ENCODE measurements around the gene BIVM. TPM values are rescaled to one million over a fixed set of nuclear protein-coding genes. Genes with fewer than 3 reads are reported as not detected.

Gene BIVM
- polyA plus RNA-seq, 3 donors: 0.76 to 1.1 (median 0.81) TPM

GRCh38 chr13:102772042-102772425 is 26.9 kb upstream of the BIVM start:
- peak in 2 of 3 donors; percentile 7 to 11 for DNase-seq
- H3K27ac ChIP-seq (ENCODE audit: low read depth in 1 of 2, low read length in 2 of 2): no peak overlapping the region
- H3K9ac ChIP-seq (ENCODE audit: insufficient read depth, low read length, poor library complexity, severe bottlenecking): no peak overlapping the region
- H3K4me1 ChIP-seq (ENCODE audit: control insufficient read depth in 1 of 2, insufficient read depth in 2 of 2, low read length in 2 of 2): peaks cover 25 to 29% of the 10 kb centered on the region in 2 donors
- H4K20me1 ChIP-seq (ENCODE audit: insufficient read depth, low read length): no peaks in the 10 kb centered on the region
- peak overlapping the region in 1 of 3 experiments; percentile 78 for H3K4me3 ChIP-seq (replicated peaks in 1 of 3; ENCODE audit: low read depth in 2 of 3, low read length in 3 of 3)
- H3K27me3 ChIP-seq (ENCODE audit: control insufficient read depth in 2 of 2, insufficient read depth in 2 of 2, low read length in 2 of 2): no peaks in the 10 kb centered on the region
- intact Hi-C loops (cut with micrococcal nuclease): loop anchor here (5.0 to 10.0 kb wide), 3 partner anchors 75 to 187 kb away; partner anchors contain the start of genes ERCC5 (in 1 of the 2) and TPP2 (in 1 of the 2)
- H3K36me3 ChIP-seq (replicated peaks in 1 of 2; ENCODE audit: control insufficient read depth in 1 of 2, insufficient read depth in 2 of 2, low read length in 2 of 2): peaks cover 0 to 5% of the 10 kb centered on the region in 2 donors
- Mint-ChIP-seq H3K4me3 (peak overlapping the region; percentile 94 to 97), H3K9me3 (no peaks in the 10 kb centered on the region), H3K36me3 (peaks cover 3 to 8% of the 10 kb centered on the region in 2 donors), H3K27me3 (ENCODE audit: low read depth in 3 of 3) (peaks cover 0 to 5% (median 5%) of the 10 kb centered on the region in 3 donors), H3K27ac (peak overlapping the region in 2 of 7 donors; percentile 13 to 30), H3K4me1 (peaks cover 34% of the 10 kb centered on the region)
- H3K79me2 ChIP-seq (ENCODE audit: insufficient read depth, low read length): peaks cover 4% of the 10 kb centered on the region
- peak overlapping the region; percentile 91 for H3K4me2 ChIP-seq (replicated peaks; ENCODE audit: extremely low read depth, low read length, poor library complexity, severe bottlenecking)
- H2AFZ ChIP-seq (ENCODE audit: insufficient read depth, low read depth, low read length, poor library complexity, severe bottlenecking): no peak overlapping the region
- WGBS (ENCODE audit: insufficient coverage): 61% methylated on average over 12 of the region's 16 CpGs
- no peak for TF ChIP-seq CTCF (IDR thresholded peaks at IDR 0.05)
- H3K9me3 ChIP-seq (replicated peaks in 1 of 2; ENCODE audit: control insufficient read depth in 1 of 2, insufficient read depth in 1 of 2, low read length in 2 of 2): no peaks in the 10 kb centered on the region

- intact Hi-C loops (cut with micrococcal nuclease): loop anchor here (5.0 to 10.0 kb wide), 3 partner anchors 74 to 189 kb away; partner anchors contain the start of genes ERCC5 (in 1 of the 2) and TPP2 (in 1 of the 2)
- peak within 1 kb of the TSS; percentile 94 for H2AFZ ChIP-seq (ENCODE audit: insufficient read depth, low read depth, low read length, poor library complexity, severe bottlenecking)
- H3K4me3 ChIP-seq (replicated peaks in 1 of 3; ENCODE audit: low read depth in 2 of 3, low read length in 3 of 3): peak within 1 kb of the TSS; percentile 61 to 81 (median 78)
Measured at GRCh38 chr13:102773441-102774213, 25.3 kb upstream of the BIVM start, which contains the start of gene TEX30. TSS of gene TEX30 (minus strand) at chr13:102773786. CDS start at chr13:102770026, 3,760 bp downstream.

More at GRCh38 chr13:102773441-102774213, 25.3 kb upstream of the BIVM start, which contains the start of gene TEX30:
- H3K9me3 ChIP-seq (replicated peaks in 1 of 2; ENCODE audit: control insufficient read depth in 1 of 2, insufficient read depth in 1 of 2, low read length in 2 of 2): no peaks in the 10 kb centered on the region
- peak within 1 kb of the TSS; percentile 27 to 69 for H3K27ac ChIP-seq (ENCODE audit: low read depth in 1 of 2, low read length in 2 of 2)
- H3K79me2 ChIP-seq (ENCODE audit: insufficient read depth, low read length): peaks cover 4% of the 10 kb centered on the region
- H3K4me2 ChIP-seq (replicated peaks; ENCODE audit: extremely low read depth, low read length, poor library complexity, severe bottlenecking): peak within 1 kb of the TSS; percentile 91
- H3K27ac Mint-ChIP-seq: peak within 1 kb of the TSS; percentile 57 to 93 (median 89)
- H4K20me1 ChIP-seq (ENCODE audit: insufficient read depth, low read length): no peaks in the 10 kb centered on the region
- peak within 1 kb of the TSS; percentile 97 for H3K4me3 Mint-ChIP-seq
- peak; percentile 78 to 83 (median 82) for DNase-seq
- TF ChIP-seq CTCF (IDR thresholded peaks at IDR 0.05): no peak
- peaks cover 0 to 5% (median 5%) of the 10 kb centered on the region in 3 donors for H3K27me3 Mint-ChIP-seq (ENCODE audit: low read depth in 3 of 3)
- peak within 1 kb of the TSS; percentile 80 for H3K9ac ChIP-seq (ENCODE audit: insufficient read depth, low read length, poor library complexity, severe bottlenecking)
- no peaks in the 10 kb centered on the region for H3K36me3 ChIP-seq (replicated peaks in 1 of 2; ENCODE audit: control insufficient read depth in 1 of 2, insufficient read depth in 2 of 2, low read length in 2 of 2)
- 3% methylated on average over 85 of the region's 85 CpGs for WGBS (ENCODE audit: insufficient coverage)
- peaks cover 25 to 29% of the 10 kb centered on the region in 2 donors for H3K4me1 ChIP-seq (ENCODE audit: control insufficient read depth in 1 of 2, insufficient read depth in 2 of 2, low read length in 2 of 2)
- H3K27me3 ChIP-seq (ENCODE audit: control insufficient read depth in 2 of 2, insufficient read depth in 2 of 2, low read length in 2 of 2): no peaks in the 10 kb centered on the region
- no peaks in the 10 kb centered on the region for H3K9me3 Mint-ChIP-seq
- H3K36me3 Mint-ChIP-seq: no peaks in the 10 kb centered on the region
- H3K4me1 Mint-ChIP-seq: peaks cover 34% of the 10 kb centered on the region

Measured in CD14-positive monocyte (primary cell).